HepG2 (cell line): ENCODE measurements around the gene BCL2L2. TPM values are rescaled to one million over a fixed set of nuclear protein-coding genes. Genes with fewer than 3 reads are reported as not detected.

Source experiments
- AGO2 ChIP-seq: fragments of 200-400 bp; formaldehyde crosslinking; optimal IDR thresholded peaks from 2 replicates; pipeline ENCODE3; 2017; ENCODE audit warnings: mild to moderate bottlenecking, low read depth, low read length, moderate library complexity
- BORCS8-MEF2B ChIP-seq: sonication (generic); formaldehyde crosslinking; IDR thresholded peaks from 2 replicates; pipeline ENCODE4 v1.8.0; 2022; ENCODE audit warnings: mild to moderate bottlenecking, missing genetic modification reagents
- DNMT3B ChIP-seq: conservative IDR thresholded peaks from 2 replicates; pipeline ENCODE4 v1.6.1; 2016; ENCODE audit warnings: missing biosample characterization, control low read depth
- DR1 ChIP-seq: sonication (generic); formaldehyde crosslinking; IDR thresholded peaks from 2 replicates; pipeline ENCODE4 v1.8.0; 2021; ENCODE audit warnings: mild to moderate bottlenecking, missing genetic modification reagents, inconsistent platforms
- FIP1L1 ChIP-seq: fragments of 200-400 bp; formaldehyde crosslinking; IDR thresholded peaks from 2 replicates; pipeline ENCODE4 v1.6.1; 2018; ENCODE audit warnings: low read depth, mild to moderate bottlenecking, low read length, moderate library complexity, borderline replicate concordance; ENCODE audit not compliant: insufficient read depth
- GATAD1 ChIP-seq: IDR thresholded peaks from 2 replicates; pipeline ENCODE4 v1.6.1; 2016; ENCODE audit warnings: missing genetic modification reagents, missing compliant biosample characterization
- GMEB1 ChIP-seq: sonication (generic); formaldehyde crosslinking; IDR thresholded peaks from 2 replicates; pipeline ENCODE4 v1.5.1; 2020; ENCODE audit warnings: missing genetic modification reagents, mild to moderate bottlenecking, borderline replicate concordance
- HCFC1 ChIP-seq: fragments of 150-350 bp; IDR thresholded peaks from 2 replicates; pipeline ENCODE4 v1.6.1; 2014; ENCODE audit warnings: low read depth, low read length
- JDP2 ChIP-seq: sonication (generic); formaldehyde crosslinking; IDR thresholded peaks from 2 replicates; pipeline ENCODE4 v1.8.1; 2022; ENCODE audit warnings: missing genetic modification reagents, borderline replicate concordance
- MAF1 ChIP-seq: sonication (generic); formaldehyde crosslinking; IDR thresholded peaks from 2 replicates; pipeline ENCODE4 v1.5.0; 2020; ENCODE audit warnings: missing genetic modification reagents, borderline replicate concordance
- NR2F1 ChIP-seq, 2 experiments: fragments of 450-650 bp in 1 of 2; formaldehyde crosslinking in 1 of 2; IDR thresholded peaks; 2 replicates each; pipeline versions ENCODE4 v1.5.0 to v1.6.1; 2016 to 2020; ENCODE audit warnings: mild to moderate bottlenecking in 1 of 2, missing compliant biosample characterization in 1 of 2, missing genetic modification reagents in 1 of 2, moderate library complexity in 1 of 2
- PHF5A ChIP-seq: IDR thresholded peaks from one replicate; pipeline ENCODE4 v1.6.1; 2018; ENCODE audit warnings: low read depth, missing genetic modification reagents; ENCODE audit not compliant: unreplicated experiment
- SIX1 ChIP-seq: sonication (generic); formaldehyde crosslinking; IDR thresholded peaks from 2 replicates; pipeline ENCODE4 v1.4.0; 2020; ENCODE audit warnings: missing genetic modification reagents, borderline replicate concordance
- SMAD1 ChIP-seq: sonication (generic); formaldehyde crosslinking; IDR thresholded peaks from 2 replicates; pipeline ENCODE4 v1.4.0; 2020; ENCODE audit warnings: missing genetic modification reagents, low read depth, mild to moderate bottlenecking, borderline replicate concordance
- THYN1 ChIP-seq: sonication (generic); formaldehyde crosslinking; IDR thresholded peaks from 2 replicates; pipeline ENCODE4 v1.8.1; 2023; ENCODE audit warnings: low read depth, mild to moderate bottlenecking, moderate library complexity, missing genetic modification reagents, borderline replicate concordance
- YEATS4 ChIP-seq: sonication (generic); formaldehyde crosslinking; IDR thresholded peaks from 2 replicates; pipeline ENCODE4 v1.4.0; 2020; ENCODE audit warnings: missing genetic modification reagents, borderline replicate concordance
- ZBTB1 ChIP-seq: sonication (generic); formaldehyde crosslinking; IDR thresholded peaks from 2 replicates; pipeline ENCODE4 v1.4.0; 2020; ENCODE audit warnings: missing genetic modification reagents, borderline replicate concordance
- ZBTB8A ChIP-seq: sonication (generic); formaldehyde crosslinking; IDR thresholded peaks from 2 replicates; pipeline ENCODE4 v1.4.0; 2020; ENCODE audit warnings: mild to moderate bottlenecking, low read depth, missing genetic modification reagents, borderline replicate concordance
- ZFP62 ChIP-seq: sonication (generic); formaldehyde crosslinking; IDR thresholded peaks from 2 replicates; pipeline ENCODE4 v1.4.0; 2020; ENCODE audit warnings: missing genetic modification reagents
- ZNF274 ChIP-seq: sonication (generic); formaldehyde crosslinking; IDR thresholded peaks from 2 replicates; pipeline ENCODE4 v1.5.1; 2020; ENCODE audit warnings: mild to moderate bottlenecking, missing genetic modification reagents
- ZNF3 ChIP-seq: IDR thresholded peaks from 2 replicates; pipeline ENCODE4 v1.7.0; 2017; ENCODE audit warnings: inconsistent platforms
- ZNF367 ChIP-seq: sonication (generic); formaldehyde crosslinking; IDR thresholded peaks from 2 replicates; pipeline ENCODE4 v1.4.0; 2020; ENCODE audit warnings: missing genetic modification reagents, borderline replicate concordance
- ZNF549 ChIP-seq: sonication (generic); formaldehyde crosslinking; IDR thresholded peaks from 2 replicates; pipeline ENCODE4 v1.5.0; 2020; ENCODE audit warnings: missing genetic modification reagents
- ZNF746 ChIP-seq: sonication (generic); formaldehyde crosslinking; IDR thresholded peaks from 2 replicates; pipeline ENCODE4 v1.8.0; 2022; ENCODE audit warnings: mild to moderate bottlenecking, missing genetic modification reagents
- polyA plus RNA-seq, 8 experiments: library from polyadenylated mRNA; depleted of rRNA in 3 of 8; stranded (reverse) in 7 of 8; unstranded in 1 of 8; fragments of >200 nt; fragmentation: Illumina TruSeq in 4 of 8; extraction: Trizol in 4 of 8; gene quantifications; 2 replicates each; pipeline versions ENCODE4 v1.2.1 to v1.2.3, GENCODE V29; 2011 to 2016; ENCODE audit warnings: low read depth in 4 of 8, missing spikeins in 1 of 8, mixed read lengths in 1 of 8; ENCODE audit not compliant: insufficient read depth in 1 of 8
- total RNA-seq, 5 experiments: library from RNA; depleted of rRNA; stranded (reverse); fragments of >200 nt; fragmentation: Illumina TruSeq; extraction: Trizol; gene quantifications; 2 replicates each; pipeline ENCODE4 v1.2.3, GENCODE V29; 2016; ENCODE audit warnings: low read depth in 1 of 5
- TF ChIP-seq, protein P1 (sequence below): sonication (generic); formaldehyde crosslinking; IDR thresholded peaks from 2 replicates; pipeline ENCODE4 v1.8.1; 2023; ENCODE audit warnings: mild to moderate bottlenecking, inconsistent platforms, moderate library complexity, missing genetic modification reagents, borderline replicate concordance
- TF ChIP-seq, protein P2 (sequence below): sonication (generic); formaldehyde crosslinking; IDR thresholded peaks from 2 replicates; pipeline ENCODE4 v1.8.0; 2022; ENCODE audit warnings: mild to moderate bottlenecking, missing genetic modification reagents, moderate library complexity
- TF ChIP-seq, protein P3 (sequence below): sonication (generic); formaldehyde crosslinking; IDR thresholded peaks from 2 replicates; pipeline ENCODE4 v1.8.1; 2023; ENCODE audit warnings: missing genetic modification reagents, mild to moderate bottlenecking, borderline replicate concordance

The BCL2L2 gene
- total and polyA plus RNA-seq, 2 of the 13 experiments (the other 11 are each of a cell fraction or from before 2014, with no cell fraction given): 28.1 to 49.8 TPM

GRCh38 chr14:23301969-23302289 is 4.7 kb upstream of the BCL2L2 start (continued):
- TF ChIP-seq ZNF367 (peak; percentile 91; the same call in 1 of the 2 replicates), DNMT3B (CRISPR knock-in tag) (peak; percentile 84; the same call in 1 of the 2 replicates), FIP1L1 (peak; percentile 94; the same call in 1 of the 2 replicates), ZBTB8A (peak; percentile 97; the same call in 1 of the 2 replicates), ZNF3 (CRISPR knock-in tag) (peak; percentile 72; the same call in 1 of the 2 replicates), JDP2 (CRISPR knock-in tag) (no peak), AGO2 (no peak), MAF1 (CRISPR knock-in tag) (peak; percentile 71), THYN1 (CRISPR knock-in tag) (peak; percentile 89), ZBTB1 (peak; percentile 93; the same call in 1 of the 2 replicates), YEATS4 (peak; percentile 95; the same call in 1 of the 2 replicates), GMEB1 (peak; percentile 61), SIX1 (CRISPR knock-in tag) (peak; percentile 59; the same call in 1 of the 2 replicates), ZNF274 (CRISPR knock-in tag) (peak; percentile 99), ZNF549 (CRISPR knock-in tag) (peak; percentile 65), ZFP62 (CRISPR knock-in tag) (0 out of 2 replicates have a peak, but pooled peaks have one; percentile 45), BORCS8-MEF2B (peak; percentile 99), ZNF746 (CRISPR knock-in tag) (no peak), DR1 (CRISPR knock-in tag) (0 out of 2 replicates have a peak, but pooled peaks have one; percentile 49), PHF5A (CRISPR knock-in tag) (peak; percentile 6), HCFC1 (no peak), SMAD1 (peak; percentile 56; the same call in 1 of the 2 replicates), GATAD1 (CRISPR knock-in tag) (peak; percentile 72), NR2F1 (CRISPR knock-in tag; IDR thresholded peaks at IDR 0.05) (no peak)
- TF ChIP-seq, protein P1, sequence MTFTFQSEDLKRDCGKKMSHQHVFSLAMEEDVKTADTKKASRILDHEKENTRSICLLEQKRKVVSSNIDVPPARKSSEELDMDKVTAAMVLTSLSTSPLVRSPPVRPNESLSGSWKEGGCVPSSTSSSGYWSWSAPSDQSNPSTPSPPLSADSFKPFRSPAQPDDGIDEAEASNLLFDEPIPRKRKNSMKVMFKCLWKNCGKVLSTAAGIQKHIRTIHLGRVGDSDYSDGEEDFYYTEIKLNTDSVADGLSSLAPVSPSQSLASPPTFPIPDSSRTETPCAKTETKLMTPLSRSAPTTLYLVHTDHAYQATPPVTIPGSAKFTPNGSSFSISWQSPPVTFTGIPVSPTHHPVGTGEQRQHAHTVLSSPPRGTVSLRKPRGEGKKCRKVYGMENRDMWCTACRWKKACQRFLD (CRISPR knock-in tag): peak; percentile 85
- TF ChIP-seq, protein P2, sequence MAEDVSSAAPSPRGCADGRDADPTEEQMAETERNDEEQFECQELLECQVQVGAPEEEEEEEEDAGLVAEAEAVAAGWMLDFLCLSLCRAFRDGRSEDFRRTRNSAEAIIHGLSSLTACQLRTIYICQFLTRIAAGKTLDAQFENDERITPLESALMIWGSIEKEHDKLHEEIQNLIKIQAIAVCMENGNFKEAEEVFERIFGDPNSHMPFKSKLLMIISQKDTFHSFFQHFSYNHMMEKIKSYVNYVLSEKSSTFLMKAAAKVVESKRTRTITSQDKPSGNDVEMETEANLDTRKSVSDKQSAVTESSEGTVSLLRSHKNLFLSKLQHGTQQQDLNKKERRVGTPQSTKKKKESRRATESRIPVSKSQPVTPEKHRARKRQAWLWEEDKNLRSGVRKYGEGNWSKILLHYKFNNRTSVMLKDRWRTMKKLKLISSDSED (CRISPR knock-in tag): peak; percentile 89
- TF ChIP-seq, protein P3, sequence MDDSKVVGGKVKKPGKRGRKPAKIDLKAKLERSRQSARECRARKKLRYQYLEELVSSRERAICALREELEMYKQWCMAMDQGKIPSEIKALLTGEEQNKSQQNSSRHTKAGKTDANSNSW (CRISPR knock-in tag): 0 out of 2 replicates have a peak, but pooled peaks have one; percentile 90
